Measurements from ENCODE around the gene SPEM2. TPM values are rescaled to one million over a fixed set of nuclear protein-coding genes. Genes with fewer than 3 reads are reported as not detected.

The SPEM2 gene
- total RNA-seq, 1 donor from 2014 or later, result 0.14 TPM

- H3K4me2 ChIP-seq (ENCODE audit: low read length), result no peak overlapping the region
- no peaks in the 10 kb centered on the region for H3K27me3 ChIP-seq (ENCODE audit: insufficient read depth, low read length)
- H3K4me1 Mint-ChIP-seq (ENCODE audit: low read depth, unreplicated experiment), result no peaks in the 10 kb centered on the region
- peaks cover 3% of the 10 kb centered on the region for H3K36me3 Mint-ChIP-seq (ENCODE audit: low read depth, unreplicated experiment)
- no peak overlapping the region for H3K27ac ChIP-seq (ENCODE audit: low read depth, low read length)
- H3K4me1 ChIP-seq (ENCODE audit: insufficient read depth, low read length), result no peaks in the 10 kb centered on the region
- DNase-seq (ENCODE audit: low read depth) (no peak), FAIRE-seq (no peak)
- TF ChIP-seq EZH2 (IDR thresholded peaks at IDR 0.05; ENCODE audit: insufficient read depth, low read length) (no peak), CTCF (IDR thresholded peaks at IDR 0.05; ENCODE audit: insufficient read depth, low read depth, low read length) (no peak)
- H3K79me2 ChIP-seq (ENCODE audit: insufficient read depth, low read length), result no peaks in the 10 kb centered on the region
- H3K27ac Mint-ChIP-seq (ENCODE audit: unreplicated experiment), result no peak overlapping the region
- no peak overlapping the region for H3K9ac ChIP-seq (ENCODE audit: low read length)
- H3K9me3 ChIP-seq (ENCODE audit: insufficient read depth, low read depth, low read length), result no peaks in the 10 kb centered on the region
- H3K27me3 Mint-ChIP-seq (ENCODE audit: low read depth, unreplicated experiment), result peaks cover 5% of the 10 kb centered on the region
- H4K20me1 ChIP-seq (ENCODE audit: insufficient read depth, low read length), result no peaks in the 10 kb centered on the region
- no peaks in the 10 kb centered on the region for H3K36me3 ChIP-seq (ENCODE audit: insufficient read depth, low read length)
- no peak overlapping the region for H3K4me3 ChIP-seq (ENCODE audit: insufficient read depth, low read depth, low read length)
- peak overlapping the region; percentile 45 for H3K4me3 Mint-ChIP-seq (ENCODE audit: unreplicated experiment)
- H2AFZ ChIP-seq (ENCODE audit: low read depth, low read length), result no peak overlapping the region
- peaks cover 2% of the 10 kb centered on the region for H3K9me3 Mint-ChIP-seq (ENCODE audit: unreplicated experiment)
Observed at GRCh38 chr17:7426203-7426863, 917 bp downstream of the SPEM2 start.

- no peak overlapping the region for H3K27ac Mint-ChIP-seq (ENCODE audit: unreplicated experiment)
- Histone ChIP-seq H3K4me2 (ENCODE audit: low read length) (no peak overlapping the region), H3K4me1 (ENCODE audit: insufficient read depth, low read length) (no peaks in the 10 kb centered on the region), H2AFZ (ENCODE audit: low read depth, low read length) (no peak overlapping the region), H3K79me2 (ENCODE audit: insufficient read depth, low read length) (no peaks in the 10 kb centered on the region), H4K20me1 (ENCODE audit: insufficient read depth, low read length) (no peaks in the 10 kb centered on the region), H3K36me3 (ENCODE audit: insufficient read depth, low read length) (no peaks in the 10 kb centered on the region), H3K9ac (ENCODE audit: low read length) (no peak overlapping the region), H3K4me3 (ENCODE audit: insufficient read depth, low read depth, low read length) (no peak overlapping the region), H3K27me3 (ENCODE audit: insufficient read depth, low read length) (no peaks in the 10 kb centered on the region), H3K9me3 (ENCODE audit: insufficient read depth, low read depth, low read length) (no peaks in the 10 kb centered on the region), H3K27ac (ENCODE audit: low read depth, low read length) (no peak overlapping the region)
- no peak for TF ChIP-seq EZH2 (IDR thresholded peaks at IDR 0.05; ENCODE audit: insufficient read depth, low read length)
- TF ChIP-seq CTCF (IDR thresholded peaks at IDR 0.05; ENCODE audit: insufficient read depth, low read depth, low read length), result no peak
- H3K4me3 Mint-ChIP-seq (ENCODE audit: unreplicated experiment), result no peak overlapping the region
- no peaks in the 10 kb centered on the region for H3K4me1 Mint-ChIP-seq (ENCODE audit: low read depth, unreplicated experiment)
- DNase-seq (ENCODE audit: low read depth) (no peak), FAIRE-seq (no peak)
- peaks cover 5% of the 10 kb centered on the region for H3K27me3 Mint-ChIP-seq (ENCODE audit: low read depth, unreplicated experiment)
- H3K36me3 Mint-ChIP-seq (ENCODE audit: low read depth, unreplicated experiment), result peaks cover 3% of the 10 kb centered on the region
- H3K9me3 Mint-ChIP-seq (ENCODE audit: unreplicated experiment), result peaks cover 2% of the 10 kb centered on the region
Observed at GRCh38 chr17:7426896-7427489, 1.6 kb downstream of the SPEM2 start.

GRCh38 chr17:7427549-7427948 lies 2.1 kb downstream of the SPEM2 start:
- peaks cover 5% of the 10 kb centered on the region for H3K27me3 Mint-ChIP-seq (ENCODE audit: low read depth, unreplicated experiment)
- no peaks in the 10 kb centered on the region for H3K36me3 ChIP-seq (ENCODE audit: insufficient read depth, low read length)
- H3K27me3 ChIP-seq (ENCODE audit: insufficient read depth, low read length), result no peaks in the 10 kb centered on the region
- no peak overlapping the region for H3K4me2 ChIP-seq (ENCODE audit: low read length)
- H3K4me3 ChIP-seq (ENCODE audit: insufficient read depth, low read depth, low read length), result no peak overlapping the region
- H3K27ac Mint-ChIP-seq (ENCODE audit: unreplicated experiment), result no peak overlapping the region
- peaks cover 2% of the 10 kb centered on the region for H3K9me3 Mint-ChIP-seq (ENCODE audit: unreplicated experiment)
- FAIRE-seq (no peak), DNase-seq (ENCODE audit: low read depth) (no peak)
- no peaks in the 10 kb centered on the region for H3K79me2 ChIP-seq (ENCODE audit: insufficient read depth, low read length)
- H3K27ac ChIP-seq (ENCODE audit: low read depth, low read length), result no peak overlapping the region
- no peak overlapping the region for H3K4me3 Mint-ChIP-seq (ENCODE audit: unreplicated experiment)
- no peaks in the 10 kb centered on the region for H4K20me1 ChIP-seq (ENCODE audit: insufficient read depth, low read length)
- TF ChIP-seq EZH2 (IDR thresholded peaks at IDR 0.05; ENCODE audit: insufficient read depth, low read length) (no peak), CTCF (IDR thresholded peaks at IDR 0.05; ENCODE audit: insufficient read depth, low read depth, low read length) (no peak)
- no peaks in the 10 kb centered on the region for H3K4me1 Mint-ChIP-seq (ENCODE audit: low read depth, unreplicated experiment)
- H3K9me3 ChIP-seq (ENCODE audit: insufficient read depth, low read depth, low read length), result no peaks in the 10 kb centered on the region
- H2AFZ ChIP-seq (ENCODE audit: low read depth, low read length), result no peak overlapping the region
- H3K36me3 Mint-ChIP-seq (ENCODE audit: low read depth, unreplicated experiment), result peaks cover 3% of the 10 kb centered on the region
- H3K9ac ChIP-seq (ENCODE audit: low read length), result no peak overlapping the region
- H3K4me1 ChIP-seq (ENCODE audit: insufficient read depth, low read length), result no peaks in the 10 kb centered on the region

All from astrocyte (in vitro differentiated cells and primary cell).